SIG-M5 treated with dmso at 0.1 percent for 504 hours (cell line): ENCODE results near the gene DNAAF5.

Source experiments
- DNase-seq: peaks from one replicate; lab custom pipeline; 2025; ENCODE audit not compliant: unreplicated experiment; lab: John Stamatoyannopoulos, UW

DNAAF5 gene

DNA sequence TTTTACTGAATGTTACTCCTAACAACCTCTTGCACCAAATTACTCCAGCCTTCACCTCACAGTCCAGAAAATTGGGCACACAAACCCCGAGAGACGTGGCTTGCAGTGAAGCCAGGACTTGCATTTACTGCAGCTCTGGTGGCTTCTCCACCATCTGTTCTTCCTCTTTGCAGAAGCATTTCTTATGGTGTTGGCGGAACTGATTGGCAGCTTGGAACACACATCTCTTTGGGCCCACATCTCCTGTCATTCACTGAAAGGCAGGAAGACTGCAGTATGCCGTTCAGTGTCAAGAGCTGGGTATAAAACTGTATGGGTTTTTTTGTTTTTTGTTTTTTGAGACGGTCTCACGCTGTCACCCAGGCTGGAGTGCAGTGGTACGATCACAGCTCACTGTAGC is 38.9 kb downstream of the DNAAF5 start:
- no peak for DNase-seq

DNA sequence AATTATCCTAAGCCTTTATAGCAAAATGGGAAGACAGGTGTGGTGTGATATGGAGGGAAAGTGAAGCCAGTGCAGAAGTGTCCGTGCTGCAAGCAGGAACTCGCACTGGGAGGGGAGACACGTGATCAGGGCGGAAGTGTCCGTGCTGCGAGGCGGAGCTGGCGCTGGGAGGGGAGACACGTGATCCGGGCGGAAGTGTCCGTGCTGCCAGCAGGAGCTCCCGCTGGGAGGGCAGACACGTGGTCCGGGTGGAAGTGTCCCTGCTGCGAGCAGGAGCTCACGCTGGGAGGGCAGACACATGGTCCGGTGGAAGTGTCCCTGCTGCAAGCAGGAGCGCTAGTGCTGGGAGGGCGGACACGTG is 41.1 kb downstream of the DNAAF5 start:
- DNase-seq = no peak

DNA sequence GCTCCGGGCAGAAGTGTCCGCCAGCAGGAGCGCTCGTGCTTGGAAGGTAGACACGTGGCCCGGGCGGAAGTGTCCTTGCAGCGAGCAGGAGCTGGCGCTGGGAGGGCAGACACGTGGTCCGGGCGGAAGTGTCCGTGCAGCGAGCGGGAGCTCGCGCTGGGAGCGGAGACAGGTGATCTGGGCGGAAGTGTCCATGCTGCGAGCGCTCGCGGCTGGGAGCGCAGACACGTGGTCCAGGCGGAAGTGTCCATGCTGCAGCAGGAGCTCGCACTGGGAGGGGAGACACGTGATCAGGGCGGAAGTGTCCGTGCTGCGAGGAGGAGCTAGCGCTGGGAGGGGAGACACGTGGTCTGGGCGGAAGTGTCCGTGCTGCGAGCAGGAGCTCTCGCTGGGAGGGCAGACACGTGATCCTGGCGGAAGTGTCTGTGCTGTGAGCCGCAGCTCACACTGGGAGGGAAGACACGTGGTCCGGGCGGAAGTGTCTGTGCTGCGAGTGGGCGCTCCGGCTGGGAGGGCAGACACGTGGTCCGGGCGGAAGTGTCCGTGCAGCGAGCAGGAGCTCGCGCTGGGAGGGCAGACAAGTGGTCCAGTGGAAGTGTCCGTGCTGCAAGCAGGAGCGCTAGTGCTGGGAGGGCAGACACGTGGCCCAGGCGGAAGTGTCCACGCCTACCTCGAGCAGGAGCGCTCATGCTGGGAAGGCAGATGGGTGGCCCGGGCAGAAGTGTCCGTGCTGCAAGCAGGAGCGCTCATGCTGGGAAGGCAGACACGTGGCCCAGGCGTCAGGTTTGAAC is 41.6 kb downstream of the DNAAF5 start:
- no peak for DNase-seq

DNA sequence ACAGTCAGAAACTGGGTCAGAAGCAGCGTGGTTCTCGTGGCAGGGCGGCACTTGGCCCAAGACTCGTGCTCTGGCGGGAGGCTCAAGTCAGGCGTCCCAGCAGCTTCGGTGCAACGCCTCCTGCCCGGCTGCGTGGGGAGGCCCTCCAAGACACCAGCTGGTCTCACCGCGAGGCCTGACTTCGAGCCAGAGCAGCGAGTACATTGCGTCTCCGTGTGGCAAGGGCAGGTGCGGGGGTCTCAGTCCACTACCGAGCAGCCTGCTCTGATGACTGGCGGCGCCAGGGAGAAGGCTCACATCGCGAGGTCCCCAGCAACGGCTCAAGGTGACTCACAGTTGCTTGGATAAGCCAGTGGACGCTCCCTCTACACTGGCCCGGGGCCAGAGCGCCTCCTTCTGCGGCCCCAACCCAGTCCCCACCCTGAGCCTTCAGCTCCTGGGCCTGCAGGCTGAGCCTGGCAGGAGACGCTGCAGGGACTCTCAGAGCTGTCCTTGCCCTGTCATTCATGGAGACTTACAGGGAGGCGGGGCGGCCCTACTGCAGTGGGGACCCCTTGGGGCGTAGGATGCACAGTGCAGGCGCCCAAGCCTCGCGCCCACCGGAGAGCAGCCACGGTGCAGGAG is 42.5 kb downstream of the DNAAF5 start:
- no peak for DNase-seq

DNA sequence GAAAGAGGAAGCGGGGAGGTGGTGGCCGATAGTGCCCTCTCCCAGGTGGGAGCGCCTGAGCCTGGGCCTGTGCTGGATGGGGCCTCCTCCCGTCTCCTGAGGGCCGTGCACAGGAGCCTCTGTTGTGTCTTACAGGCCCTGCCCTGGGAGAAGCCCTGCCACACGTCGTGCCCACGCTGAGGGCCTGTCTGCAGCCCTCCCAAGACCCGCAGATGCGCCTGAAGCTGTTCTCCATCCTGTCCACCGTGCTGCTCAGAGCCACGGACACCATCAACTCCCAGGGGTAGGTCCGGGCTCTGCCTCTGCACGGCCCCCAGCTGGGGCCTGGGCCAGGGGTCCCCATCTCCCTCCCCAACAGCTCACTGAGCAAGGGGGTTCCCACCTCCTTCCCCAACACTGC is 43.8 kb downstream of the DNAAF5 start:
- DNase-seq = no peak

DNA sequence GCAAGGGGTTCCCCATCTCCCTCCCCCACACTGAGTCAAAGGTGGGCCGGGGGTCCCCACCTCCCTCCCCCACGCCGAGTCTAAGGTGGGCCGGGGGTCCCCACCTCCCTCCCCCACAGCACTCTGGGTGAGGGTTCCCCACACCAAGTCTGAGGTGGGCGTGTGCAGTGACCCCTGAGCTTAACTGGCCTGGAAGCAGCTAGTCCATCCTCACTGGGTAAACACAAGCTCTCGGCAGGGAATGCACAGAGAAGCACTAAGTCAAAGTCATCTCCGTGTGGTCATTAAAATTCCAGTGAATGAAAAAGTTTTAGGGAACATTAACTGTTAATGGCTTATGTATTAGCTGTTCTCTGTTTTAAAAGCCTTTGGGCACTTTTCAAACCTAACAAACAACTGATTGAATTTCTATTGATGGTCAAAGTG is 44.3 kb downstream of the DNAAF5 start:
- no peak for DNase-seq

DNA sequence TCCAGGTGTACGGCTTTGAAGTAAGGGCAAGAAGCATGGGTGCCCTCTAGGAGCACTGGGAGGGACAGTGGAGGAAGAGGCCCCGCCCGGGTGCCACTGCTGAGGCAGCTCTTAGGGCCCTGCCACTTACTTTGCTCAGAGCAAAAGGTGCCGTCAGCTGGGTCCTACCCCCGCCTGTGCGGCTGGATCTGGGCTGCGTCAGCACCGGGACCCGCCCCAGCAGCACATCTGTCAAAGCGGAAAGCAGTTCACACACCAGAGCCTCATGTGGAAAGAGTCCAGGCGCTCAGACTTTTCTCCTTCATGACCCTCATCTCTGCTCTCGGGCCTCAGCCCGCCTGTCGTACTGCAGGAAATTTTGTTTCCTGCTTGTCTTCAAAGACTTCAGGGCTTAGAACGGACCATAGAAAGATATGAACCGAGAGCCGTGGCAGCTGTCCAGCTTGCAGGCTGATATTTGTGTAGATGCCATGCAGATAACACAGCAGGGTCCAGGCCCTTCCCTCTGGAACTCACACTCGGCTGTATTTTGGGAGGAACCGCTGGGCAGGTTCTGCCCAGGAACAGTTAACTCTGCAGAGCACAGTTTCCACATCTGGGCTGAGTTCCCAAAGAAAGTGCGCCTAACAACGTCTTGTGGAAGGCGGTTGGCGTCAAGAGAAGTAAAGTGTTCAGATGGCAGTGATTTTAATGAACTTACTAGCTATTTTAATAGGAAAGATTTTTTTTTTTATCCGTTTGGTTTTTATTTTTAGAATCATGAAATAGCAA is 44.9 kb downstream of the DNAAF5 start:
- DNase-seq = no peak

DNA sequence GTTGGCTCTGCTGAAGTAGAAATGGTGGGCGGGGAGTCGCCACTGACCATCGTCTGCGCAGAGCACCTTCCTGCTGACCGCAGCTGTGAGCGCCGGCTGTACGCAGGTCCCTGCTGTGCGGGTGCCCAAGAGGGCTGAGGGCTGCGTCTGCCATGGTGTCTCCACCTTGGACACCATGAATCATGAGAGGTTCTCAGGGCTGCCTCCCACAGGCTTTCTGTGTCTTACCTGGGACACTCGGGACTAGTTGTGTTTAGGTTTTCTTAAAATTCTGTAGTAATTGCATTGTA is 45.5 kb downstream of the DNAAF5 start:
- DNase-seq = no peak

DNA sequence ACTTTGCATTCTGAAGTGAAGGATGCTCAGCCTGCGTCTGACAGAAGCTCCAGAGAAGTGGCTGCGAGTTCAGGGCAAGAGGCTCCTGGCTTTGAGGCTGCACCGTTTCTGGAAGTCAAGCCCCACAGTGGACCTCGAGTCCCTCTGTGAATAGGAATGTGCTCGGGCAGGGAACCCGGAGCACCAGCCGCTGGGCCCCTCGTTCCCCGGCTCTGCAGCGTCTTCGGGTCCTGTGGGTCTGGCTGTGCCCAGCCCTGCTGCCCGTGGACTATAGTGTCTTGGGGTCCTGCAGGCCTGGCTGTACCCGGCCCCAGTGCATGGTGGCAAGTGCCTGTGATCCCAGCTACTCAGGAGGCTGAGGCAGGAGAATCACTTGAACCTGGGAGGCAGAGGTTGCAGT is 45.9 kb downstream of the DNAAF5 start:
- no peak for DNase-seq

DNA sequence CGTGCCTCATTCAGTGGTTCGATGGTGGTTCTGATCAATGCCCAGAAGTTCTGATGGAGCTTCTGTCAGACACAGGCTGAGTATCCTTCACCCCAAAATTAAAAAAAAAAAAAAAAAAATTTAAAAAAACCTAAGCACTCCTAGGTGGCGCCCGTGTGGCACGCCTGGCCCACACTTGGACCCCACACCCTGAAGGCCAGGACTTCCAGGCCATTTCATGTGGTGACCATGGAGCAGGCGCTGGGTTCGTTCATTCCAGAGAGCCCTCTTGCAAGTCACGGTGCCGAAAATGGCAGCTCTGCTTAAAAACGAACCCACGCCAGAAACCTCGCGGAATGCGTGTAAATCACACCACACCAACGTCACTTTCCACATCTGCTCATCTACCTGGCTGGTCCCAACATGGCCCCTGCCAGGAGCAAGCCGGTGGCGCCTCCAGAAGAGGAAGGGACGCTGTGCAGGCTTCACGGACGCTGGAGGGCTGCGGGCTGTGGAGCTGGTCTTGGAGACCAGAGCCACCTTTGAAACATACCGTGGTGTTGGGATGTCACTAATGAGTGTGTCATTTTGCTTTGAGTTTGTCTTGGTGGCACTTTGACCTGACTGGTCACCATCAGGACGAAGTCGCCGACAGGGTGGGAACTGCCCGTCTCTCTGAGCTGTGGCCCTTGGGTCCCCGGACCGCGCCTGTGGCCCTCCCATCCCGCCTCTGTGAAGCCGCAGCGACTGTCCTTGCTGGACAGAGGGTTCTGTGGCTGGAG is 46.5 kb downstream of the DNAAF5 start:
- no peak for DNase-seq

DNA sequence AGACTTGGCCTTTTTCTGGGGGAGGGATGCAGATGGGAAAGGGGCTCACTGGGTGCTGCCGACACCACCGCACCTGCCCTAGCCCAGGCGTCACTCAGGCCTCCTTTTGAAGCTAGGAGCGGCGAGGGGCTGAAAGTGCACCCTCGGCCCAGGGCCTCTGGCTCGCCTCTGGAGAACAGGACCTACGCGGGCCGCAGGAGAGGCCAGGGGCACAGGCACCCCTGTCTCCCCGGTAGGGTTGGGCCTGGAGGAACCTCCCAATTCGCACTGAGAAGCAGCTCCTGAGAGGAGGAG is 47.1 kb downstream of the DNAAF5 start:
- no peak for DNase-seq

DNA sequence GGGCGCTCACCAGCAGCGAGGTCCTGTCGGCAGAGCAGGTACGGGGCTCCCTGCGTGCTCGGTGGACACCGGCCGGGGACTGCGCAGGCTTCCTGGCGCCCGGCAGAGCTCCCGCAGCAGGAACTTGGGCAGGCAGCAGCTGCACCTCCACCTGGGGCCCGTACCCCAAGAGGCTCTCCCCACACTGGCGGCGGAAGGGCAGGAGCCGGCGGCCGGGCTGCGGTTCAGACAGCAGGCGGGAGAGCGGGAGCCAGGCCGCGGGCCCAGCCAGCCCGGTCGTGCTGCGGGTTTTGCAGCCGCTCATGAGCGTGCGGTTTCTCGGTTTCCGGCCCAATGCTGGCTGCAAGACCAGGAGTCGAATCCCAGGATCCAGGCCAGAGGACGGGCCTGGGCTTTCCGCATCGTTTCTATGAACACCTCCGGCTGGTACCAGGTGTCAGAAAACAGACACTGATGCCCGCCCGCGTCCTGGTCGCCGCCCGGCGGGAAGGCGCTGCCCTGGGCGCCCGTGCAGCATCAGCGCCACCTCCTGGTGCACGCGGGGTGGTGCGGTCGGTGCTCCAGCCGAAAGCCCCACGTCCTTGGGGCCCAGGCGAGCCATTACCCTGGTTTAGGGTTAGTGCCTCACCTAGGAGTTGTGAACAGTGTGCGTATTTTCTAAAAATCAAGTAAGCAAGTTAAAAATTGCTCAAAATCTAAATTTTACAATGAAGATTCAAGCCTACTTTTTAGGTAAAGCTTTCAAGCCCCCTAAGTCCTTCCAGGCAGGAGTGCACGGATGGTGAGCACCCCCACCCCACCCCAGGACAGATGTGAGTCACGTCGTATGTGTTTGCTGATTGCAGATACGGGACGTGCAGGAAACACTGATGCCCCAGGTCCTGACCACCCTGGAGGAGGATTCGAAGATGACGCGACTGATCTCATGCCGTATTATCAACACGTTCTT is 47.9 kb downstream of the DNAAF5 start:
- no peak for DNase-seq

DNA sequence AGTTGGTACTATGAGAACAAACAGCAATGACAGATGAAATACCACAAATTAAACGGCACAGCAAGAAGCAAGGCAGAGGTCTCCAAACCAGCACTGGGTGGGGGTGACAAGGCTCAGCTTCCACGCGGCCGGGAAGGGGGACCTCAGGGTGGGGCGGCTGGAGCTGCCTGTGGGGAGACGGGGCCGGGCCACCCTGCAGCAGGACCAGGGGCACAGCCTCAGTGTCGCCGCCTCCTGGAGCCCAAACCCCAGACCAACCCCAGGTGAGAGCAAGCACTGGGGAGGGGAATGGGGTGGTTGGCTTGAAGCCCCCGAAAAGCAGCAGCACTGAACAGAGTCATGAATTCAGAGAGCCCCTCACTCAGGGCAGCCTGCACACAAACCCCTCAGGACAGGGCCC is 49.9 kb downstream of the DNAAF5 start:
- DNase-seq = no peak

DNA sequence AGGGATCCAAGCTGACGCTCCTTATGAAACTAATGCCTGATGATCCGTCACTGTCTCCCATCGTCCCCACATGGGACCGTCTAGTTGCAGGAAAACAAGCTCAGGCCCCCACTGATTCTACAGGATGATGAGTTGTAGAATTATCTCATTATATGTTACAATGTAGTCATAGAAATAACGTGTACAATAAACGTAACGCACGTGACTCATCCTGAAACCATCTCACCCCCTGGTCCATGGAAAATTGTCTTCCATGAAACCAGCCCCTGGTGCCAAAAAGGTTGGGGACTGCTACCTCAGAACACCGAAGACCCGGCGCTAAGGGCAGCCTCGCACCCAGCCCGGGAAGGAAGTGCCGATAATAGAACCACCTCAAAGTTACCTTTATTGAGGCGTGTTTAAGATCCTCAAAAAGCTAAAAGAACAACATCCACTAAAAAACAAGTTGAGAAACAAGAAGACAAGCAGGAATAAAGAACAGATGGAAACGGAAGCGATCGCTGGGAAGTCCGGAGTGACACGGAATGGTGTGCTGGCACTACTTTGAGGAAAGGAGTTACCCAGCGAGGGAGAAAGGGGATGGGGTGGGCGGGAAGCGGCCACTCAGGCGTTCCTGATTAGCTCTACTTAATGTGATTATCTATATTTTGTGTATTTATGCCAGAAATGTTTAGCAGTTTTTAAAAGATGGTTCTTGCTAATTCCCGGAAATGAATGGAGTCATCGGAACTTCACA is 50.7 kb downstream of the DNAAF5 start:
- no peak for DNase-seq

DNA sequence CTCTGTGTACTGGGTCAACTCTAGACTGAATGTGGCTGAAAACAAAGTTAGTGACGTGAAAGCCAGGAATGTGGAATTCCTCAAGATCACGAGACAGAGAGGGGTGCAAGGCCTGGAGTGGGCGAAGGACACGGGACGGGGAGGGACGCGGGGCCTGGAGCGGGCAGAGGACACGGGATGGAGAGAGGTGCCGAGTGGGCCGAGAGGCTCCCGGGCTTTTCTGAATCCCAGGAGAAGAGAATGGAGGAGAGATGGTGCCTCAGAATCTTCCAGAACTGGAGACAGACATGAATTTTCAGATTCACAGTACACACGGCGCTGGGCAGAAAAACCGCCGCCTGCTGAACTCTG is 51.2 kb downstream of the DNAAF5 start:
- no peak for DNase-seq

DNA sequence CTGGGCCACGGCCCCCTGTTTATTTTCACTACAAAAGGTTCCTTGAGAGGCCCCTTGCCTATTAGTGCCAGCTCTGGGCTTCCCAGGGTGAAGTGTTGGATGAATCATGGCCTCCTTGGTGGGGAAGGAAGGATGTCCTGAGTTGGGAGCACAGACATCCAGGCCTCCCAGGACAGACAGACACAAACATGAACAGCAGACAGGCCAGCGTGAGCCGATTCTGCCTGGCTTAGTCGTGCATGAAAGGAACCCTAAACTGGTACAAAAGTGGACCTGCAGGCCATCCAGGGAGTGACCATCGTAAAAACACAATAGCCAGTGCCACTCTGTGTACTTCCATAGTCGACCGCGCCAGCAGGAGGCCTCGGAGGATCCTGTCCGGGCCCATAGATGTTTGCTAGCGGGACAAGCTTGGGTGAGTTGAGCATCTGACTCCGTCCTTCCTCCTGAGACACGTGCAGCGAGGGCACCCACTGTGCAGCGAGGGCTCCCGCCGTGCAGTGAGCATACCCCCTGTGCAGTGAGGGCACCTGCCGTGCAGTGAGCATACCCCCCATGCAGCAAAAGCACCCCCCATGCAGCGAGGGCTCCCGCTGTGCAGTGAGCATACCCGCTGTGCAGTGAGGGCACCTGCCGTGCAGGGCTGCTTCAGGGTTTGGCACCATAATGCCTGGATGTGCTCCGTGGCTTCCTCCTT is 51.9 kb downstream of the DNAAF5 start:
- no peak for DNase-seq

DNA sequence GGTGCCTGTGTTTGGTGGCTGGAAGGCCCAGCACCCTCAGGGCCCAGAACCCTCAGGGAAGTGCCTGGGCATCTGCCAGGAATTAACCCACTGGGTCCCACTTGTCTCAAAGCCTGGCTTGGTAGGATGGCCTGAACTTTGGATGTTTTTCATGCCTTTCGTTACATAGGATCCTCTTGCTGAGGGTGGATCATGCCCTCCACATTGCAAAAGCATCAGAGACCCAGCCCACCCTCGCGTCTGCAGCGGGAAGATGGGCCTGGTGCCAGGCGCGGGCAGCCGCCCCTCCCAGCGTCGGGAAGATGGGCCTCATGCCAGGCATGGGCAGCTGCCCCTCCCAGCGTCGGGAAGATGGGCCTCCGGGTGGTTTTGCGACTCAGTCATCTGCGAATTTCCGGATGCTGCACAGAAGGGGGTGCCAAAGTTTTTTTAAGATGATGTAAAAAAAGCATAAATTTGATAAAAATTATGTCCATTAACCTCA is 52.5 kb downstream of the DNAAF5 start:
- DNase-seq = no peak

DNA sequence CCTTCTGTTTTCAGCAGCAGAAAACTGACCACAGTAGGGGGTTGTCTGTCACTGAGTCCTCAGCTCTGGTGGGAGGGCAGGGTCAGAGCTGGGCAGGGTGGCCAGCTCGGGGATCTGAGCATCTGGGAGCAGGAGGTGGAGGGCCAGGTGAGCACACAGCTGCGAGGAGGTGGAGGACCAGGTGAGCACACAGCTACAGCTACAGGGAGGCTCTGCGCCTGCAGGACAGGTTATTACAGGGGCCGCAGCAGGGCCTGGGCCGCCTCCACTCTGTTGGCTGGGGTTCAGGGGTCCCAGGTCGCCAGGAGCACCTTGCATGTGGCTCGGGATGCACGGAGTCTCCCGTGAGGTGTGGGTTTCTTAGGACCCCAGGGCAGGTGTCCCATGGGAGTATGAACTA is 53.0 kb downstream of the DNAAF5 start:
- DNase-seq = no peak

DNA sequence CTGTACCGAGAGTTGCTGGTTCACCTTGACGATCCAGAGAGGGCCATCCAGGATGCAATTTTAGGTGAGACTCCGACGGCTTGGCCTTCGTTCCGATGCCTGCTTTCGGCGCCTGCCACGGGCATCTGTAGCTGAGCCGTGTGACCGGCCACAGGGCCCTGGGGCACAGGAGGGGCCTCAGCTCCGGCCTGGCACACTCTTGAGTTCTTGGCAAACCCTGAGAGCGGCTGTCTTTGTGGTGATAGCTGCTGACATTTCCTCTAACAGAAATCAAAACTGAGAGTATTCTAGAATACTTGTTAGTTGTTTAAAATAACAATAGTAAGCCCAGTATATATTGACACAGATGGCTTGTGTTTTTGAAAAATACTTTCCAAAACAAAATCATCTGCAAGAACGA is 53.6 kb downstream of the DNAAF5 start:
- no peak for DNase-seq
